ENCODE results near the gene SH3BP4.

The SH3BP4 gene, protein sequence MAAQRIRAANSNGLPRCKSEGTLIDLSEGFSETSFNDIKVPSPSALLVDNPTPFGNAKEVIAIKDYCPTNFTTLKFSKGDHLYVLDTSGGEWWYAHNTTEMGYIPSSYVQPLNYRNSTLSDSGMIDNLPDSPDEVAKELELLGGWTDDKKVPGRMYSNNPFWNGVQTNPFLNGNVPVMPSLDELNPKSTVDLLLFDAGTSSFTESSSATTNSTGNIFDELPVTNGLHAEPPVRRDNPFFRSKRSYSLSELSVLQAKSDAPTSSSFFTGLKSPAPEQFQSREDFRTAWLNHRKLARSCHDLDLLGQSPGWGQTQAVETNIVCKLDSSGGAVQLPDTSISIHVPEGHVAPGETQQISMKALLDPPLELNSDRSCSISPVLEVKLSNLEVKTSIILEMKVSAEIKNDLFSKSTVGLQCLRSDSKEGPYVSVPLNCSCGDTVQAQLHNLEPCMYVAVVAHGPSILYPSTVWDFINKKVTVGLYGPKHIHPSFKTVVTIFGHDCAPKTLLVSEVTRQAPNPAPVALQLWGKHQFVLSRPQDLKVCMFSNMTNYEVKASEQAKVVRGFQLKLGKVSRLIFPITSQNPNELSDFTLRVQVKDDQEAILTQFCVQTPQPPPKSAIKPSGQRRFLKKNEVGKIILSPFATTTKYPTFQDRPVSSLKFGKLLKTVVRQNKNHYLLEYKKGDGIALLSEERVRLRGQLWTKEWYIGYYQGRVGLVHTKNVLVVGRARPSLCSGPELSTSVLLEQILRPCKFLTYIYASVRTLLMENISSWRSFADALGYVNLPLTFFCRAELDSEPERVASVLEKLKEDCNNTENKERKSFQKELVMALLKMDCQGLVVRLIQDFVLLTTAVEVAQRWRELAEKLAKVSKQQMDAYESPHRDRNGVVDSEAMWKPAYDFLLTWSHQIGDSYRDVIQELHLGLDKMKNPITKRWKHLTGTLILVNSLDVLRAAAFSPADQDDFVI

GRCh38 chr2:234951664-234952269 is at the start of gene SH3BP4:
Gene SH3BP4, plus strand, starts transcription at chr2:234952017. Its CDS starts 82,986 bp downstream, at chr2:235035003.
- intact Hi-C loops (cut with DNase I): loop anchor here (5.0 kb wide), 2 partner anchors 39 to 101 kb away; no protein-coding TSS in a partner anchor
- peak; percentile 70 to 97 (median 75) for DNase-seq

- no peak for DNase-seq
- intact Hi-C loops (cut with DNase I): no loop called here
Measured at GRCh38 chr2:234904785-234905184, 47.0 kb upstream of the SH3BP4 start.

DNA sequence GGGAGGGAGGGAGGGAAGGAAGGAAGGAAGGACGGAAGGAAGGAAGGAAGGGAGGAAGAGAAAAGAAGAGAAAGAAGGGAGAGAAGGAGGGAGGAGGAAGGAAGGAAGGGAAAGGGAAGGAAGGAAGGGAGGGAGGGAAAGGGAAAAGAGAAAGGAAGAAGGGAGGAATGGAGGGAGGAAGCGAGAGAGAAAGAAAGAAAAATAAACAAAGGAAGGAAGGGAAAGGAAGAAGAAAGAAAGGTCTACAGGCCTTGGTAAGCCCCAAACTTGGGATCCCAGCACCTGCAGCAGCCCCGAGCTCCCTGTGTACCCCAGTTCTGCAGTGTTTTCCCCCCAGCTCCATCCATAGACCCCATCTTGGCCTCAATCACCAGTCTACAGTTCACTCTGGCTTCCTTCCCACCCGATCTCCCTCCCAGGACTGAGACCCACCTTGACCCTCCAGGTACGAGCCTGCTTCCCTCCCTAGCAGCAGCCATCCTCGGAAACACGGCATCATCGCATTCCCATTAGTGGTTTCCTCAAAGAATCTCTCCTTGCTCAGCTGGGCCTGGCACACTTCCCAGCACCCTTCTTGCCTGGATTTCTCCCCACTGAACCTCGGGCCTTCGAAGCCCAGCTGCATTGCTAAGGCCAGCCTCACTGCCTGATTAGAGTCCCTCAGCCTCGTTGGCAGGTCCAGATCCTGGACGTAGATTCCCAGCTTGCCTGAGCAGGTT is 46.1 kb upstream of the SH3BP4 start:
- intact Hi-C loops (cut with DNase I): no loop called here
- no peak for DNase-seq

DNA sequence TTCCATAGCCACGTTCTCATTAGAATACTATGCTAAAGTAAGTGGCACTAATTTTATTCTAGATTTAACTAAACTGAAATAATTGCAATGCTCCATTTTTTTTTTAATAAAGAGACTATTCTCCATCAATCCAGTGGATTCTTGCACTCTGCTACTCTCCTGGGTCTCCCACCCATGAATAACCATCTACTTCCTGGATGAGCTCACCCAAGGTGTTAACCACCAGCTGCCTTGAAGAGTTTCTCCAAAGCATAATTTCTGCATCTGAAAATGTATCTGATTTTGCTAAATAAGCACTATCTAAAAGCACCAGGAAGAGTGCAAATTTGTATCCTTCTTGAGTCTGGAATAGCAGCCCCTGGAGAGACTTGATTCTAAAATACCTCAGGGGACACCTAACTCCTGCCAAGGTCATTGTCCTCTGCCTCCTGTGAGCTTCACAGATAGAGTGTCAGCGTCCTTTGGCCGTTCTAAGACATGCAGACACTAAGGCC is 41.6 kb upstream of the SH3BP4 start:
- no peak for DNase-seq
- intact Hi-C loops (cut with DNase I): loop anchor here (5.0 kb wide), 1 partner anchor 42 kb away; the partner anchor contains the start of gene SH3BP4

DNA sequence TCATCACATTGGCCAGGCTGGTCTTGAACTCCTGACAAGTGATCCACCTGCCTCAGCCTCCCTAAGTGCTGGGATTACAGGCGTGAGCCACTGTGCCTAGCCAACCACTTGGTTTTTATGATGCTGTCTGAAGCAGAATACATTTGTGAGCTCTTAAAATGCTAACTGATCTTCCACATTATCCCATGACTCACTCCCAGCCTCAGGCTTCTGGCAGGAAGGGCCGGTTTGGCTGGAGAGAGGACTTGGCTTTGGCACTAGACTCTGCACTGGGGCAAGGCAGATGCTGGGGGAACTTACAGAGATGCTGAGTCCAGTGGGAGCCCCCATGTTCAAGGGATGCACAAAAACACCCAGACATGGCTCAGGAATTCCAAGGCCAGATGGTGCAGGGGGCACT is 40.5 kb upstream of the SH3BP4 start:
- intact Hi-C loops (cut with DNase I): loop anchor here (5.0 kb wide), 1 partner anchor 41 kb away; the partner anchor contains the start of gene SH3BP4
- DNase-seq: peak in 1 of 10 donors; percentile 24

- intact Hi-C loops (cut with DNase I): loop anchor here (5.0 kb wide), 1 partner anchor 40 kb away; the partner anchor contains the start of gene SH3BP4
- no peak for DNase-seq
Measured at GRCh38 chr2:234912437-234912836, 39.4 kb upstream of the SH3BP4 start.

DNA sequence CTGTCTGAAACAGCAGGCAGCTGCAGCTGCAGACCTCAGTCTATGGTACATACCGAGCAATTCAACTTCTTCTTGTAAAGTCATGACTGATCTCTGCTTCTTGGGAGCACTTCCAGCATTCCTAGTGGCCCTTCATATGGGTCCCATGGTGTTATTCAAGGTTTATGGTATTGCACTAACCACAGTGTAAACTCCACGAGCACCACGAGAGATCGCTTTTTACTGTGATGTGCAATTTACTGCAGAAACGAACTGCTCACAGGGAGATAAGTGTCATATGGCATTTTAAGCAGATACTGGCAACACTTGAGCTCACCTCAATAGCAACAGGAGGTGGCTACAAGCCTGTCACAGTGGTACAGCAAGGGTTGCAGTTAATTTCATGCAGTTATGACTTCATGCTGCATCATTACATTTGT is 38.6 kb upstream of the SH3BP4 start:
- intact Hi-C loops (cut with DNase I): loop anchor here (5.0 kb wide), 1 partner anchor 39 kb away; the partner anchor contains the start of gene SH3BP4
- DNase-seq: no peak

DNA sequence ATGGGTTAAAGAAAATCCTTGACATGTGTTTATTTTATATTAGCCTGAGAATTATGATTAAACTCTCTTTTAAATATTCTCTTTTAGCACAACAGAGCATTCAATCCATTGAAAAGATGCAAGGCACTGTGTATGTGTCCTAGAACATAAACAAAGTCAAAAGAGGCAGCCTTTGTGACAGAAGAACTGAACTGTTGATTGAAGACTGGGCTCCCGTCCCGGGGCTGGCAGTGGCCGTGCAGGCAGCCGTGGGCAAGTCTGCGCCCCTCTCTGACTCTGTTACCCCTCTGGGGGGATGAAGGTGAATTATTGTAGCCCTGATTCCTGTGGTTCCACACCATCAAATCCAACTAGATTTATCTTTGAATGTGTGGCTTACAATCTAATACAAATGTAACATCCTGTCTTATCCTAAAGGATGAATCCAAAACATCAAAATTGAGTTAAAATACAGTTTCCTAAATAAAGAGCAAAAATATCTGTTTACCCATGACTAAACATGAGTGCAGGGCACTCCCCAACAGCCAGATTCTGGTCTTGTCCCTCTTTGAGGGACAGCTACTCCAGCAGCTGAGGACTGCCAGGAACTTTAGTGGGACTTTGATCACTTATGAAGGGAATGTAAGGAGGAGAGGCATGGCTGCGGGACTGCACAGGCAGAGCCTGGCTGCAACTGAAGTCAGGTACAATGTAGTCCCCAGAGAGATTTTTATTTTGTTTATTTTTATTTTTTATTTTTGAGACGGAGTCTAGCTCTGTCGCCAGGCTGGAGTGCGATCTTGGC is 37.3 kb upstream of the SH3BP4 start:
- peak in 8 of 10 donors; percentile 36 to 96 (median 62) for DNase-seq

GRCh38 chr2:234916674-234917073 is 35.1 kb upstream of the SH3BP4 start:
- intact Hi-C loops (cut with DNase I): no loop called here
- peak in 2 of 10 donors; percentile 17 to 59 for DNase-seq

More for the DNA sequence above, 37.3 kb upstream of the SH3BP4 start:
- intact Hi-C loops (cut with DNase I): loop anchor here (5.0 kb wide), 1 partner anchor 38 kb away; the partner anchor contains the start of gene SH3BP4

DNA sequence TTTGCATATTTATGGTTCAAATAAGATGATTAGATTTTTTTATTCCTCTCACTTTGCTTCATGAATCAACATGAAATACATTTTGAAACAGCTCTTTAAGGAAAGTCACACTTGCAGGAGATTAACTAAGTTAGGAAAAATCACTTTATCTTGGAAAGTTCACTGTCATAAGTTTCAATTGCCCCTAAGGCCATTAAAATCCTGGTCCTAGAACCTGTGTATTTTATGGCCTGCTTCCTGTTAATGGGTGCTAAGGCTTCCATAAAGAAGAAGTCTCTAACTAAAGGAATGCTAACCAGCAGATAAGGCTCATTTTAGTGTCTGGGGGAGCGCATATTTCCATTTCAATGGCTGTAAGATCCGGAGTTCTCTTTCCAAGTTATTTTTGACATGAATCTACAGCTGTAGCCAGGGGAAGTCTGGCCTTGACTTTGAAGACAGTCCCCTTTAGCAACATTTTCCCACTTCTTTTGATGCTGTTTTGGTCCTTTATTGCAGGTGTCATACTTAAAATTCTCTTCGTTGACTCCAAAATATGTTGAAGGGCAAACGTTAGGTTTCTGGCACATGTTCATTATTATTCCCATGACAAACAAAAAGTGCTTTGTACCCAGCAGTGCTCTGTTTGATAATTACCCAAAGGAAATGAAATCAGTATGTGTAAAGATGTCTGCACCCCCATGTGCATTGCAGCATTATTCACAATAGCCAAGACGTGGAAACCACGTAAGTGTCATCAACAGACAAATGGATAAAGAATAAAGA is 34.4 kb upstream of the SH3BP4 start:
- intact Hi-C loops (cut with DNase I): no loop called here
- DNase-seq: peak in 1 of 10 donors; percentile 7

GRCh38 chr2:234919711-234920110 is 32.1 kb upstream of the SH3BP4 start:
- intact Hi-C loops (cut with DNase I): no loop called here
- DNase-seq: peak in 1 of 10 donors; percentile 21

GRCh38 chr2:234920836-234921235 is 31.0 kb upstream of the SH3BP4 start:
- no peak for DNase-seq
- intact Hi-C loops (cut with DNase I): no loop called here

DNA sequence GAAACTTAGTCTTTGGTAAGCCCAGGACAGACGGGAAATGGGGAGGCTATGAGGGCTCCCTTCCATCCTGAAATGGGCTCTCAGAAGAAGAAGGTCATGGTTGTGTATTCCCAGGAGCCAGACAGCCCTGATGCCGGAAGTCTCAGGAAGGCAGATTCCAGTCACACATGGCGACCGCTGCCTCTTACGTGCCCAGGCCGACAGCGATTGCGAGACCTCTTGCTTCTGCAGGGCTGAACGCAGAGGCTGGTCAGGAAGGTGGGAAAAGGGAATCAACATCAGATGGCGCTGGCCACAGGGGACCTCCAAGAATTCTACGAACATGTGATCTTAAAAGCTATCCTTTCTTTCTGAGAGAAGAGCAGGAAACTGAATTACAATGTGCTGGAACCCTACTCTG is 22.8 kb upstream of the SH3BP4 start:
- DNase-seq: no peak
- intact Hi-C loops (cut with DNase I): no loop called here

- intact Hi-C loops (cut with DNase I): no loop called here
Measured at GRCh38 chr2:234930397-234930796, 21.4 kb upstream of the SH3BP4 start.

DNA sequence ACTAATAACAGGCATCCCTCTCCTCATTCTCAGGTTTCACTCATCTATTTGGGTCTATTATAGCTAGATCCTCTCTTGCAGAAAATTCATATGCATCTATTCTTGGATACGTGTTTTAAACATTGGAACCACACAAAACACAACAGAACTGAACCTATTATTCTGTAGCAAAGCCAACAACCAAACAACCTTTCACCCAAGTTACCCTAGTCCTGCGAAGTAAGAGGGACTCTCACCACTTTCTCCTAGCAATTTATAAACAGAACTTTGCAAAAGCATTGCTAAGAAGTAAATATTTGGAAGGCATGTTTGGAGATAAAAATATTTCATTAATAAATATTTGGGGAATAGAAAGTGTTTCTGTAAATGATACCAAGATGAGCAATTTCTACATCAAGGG is 20.4 kb upstream of the SH3BP4 start:
- no peak for DNase-seq
- intact Hi-C loops (cut with DNase I): no loop called here

More at GRCh38 chr2:234930397-234930796, 21.4 kb upstream of the SH3BP4 start:
- DNase-seq: no peak

GRCh38 chr2:234932591-234933168 is 19.1 kb upstream of the SH3BP4 start:
- DNase-seq: no peak
- intact Hi-C loops (cut with DNase I): no loop called here

GRCh38 chr2:234935311-234935710 is 16.5 kb upstream of the SH3BP4 start:
- DNase-seq: no peak
- intact Hi-C loops (cut with DNase I): no loop called here
